HL-60 (cell line): ENCODE data around the gene RTN4IP1.

ENCODE experiments used
- DNase-seq, 2 experiments: peaks; one replicate each; pipeline ENCODE4 v3.0.0-alpha.2; 2010 to 2020; ENCODE audit warnings: low read depth in 1 of 2, low spot score in 1 of 2
- H3K27ac ChIP-seq: fragments of 250-450 bp; sonication (Bioruptor Pico); replicated peaks from 2 replicates; pipeline ENCODE4 v1.5.1; 2020; ENCODE audit warnings: mild to moderate bottlenecking, moderate library complexity
- H3K27me3 ChIP-seq: fragments of 250-450 bp; sonication (Bioruptor Pico); 2 replicates; pipeline ENCODE4 v1.5.1; 2021; ENCODE audit warnings: mild to moderate bottlenecking, moderate library complexity; ENCODE audit not compliant: insufficient read depth, poor library complexity, severe bottlenecking
- H3K4me3 ChIP-seq: replicated peaks from 2 replicates; pipeline ENCODE4 v1.5.1; 2011; ENCODE audit warnings: mild to moderate bottlenecking, control low read depth, low read length; ENCODE audit not compliant: insufficient read depth
- GABPA ChIP-seq: IDR thresholded peaks from 2 replicates; pipeline ENCODE4 v1.6.1; 2012; ENCODE audit warnings: low read depth
- POLR2AphosphoS5 ChIP-seq: IDR thresholded peaks from 2 replicates; pipeline ENCODE4 v1.6.1; 2012; ENCODE audit warnings: low read depth
- REST ChIP-seq: IDR thresholded peaks from 2 replicates; pipeline ENCODE4 v1.6.1; 2012; ENCODE audit warnings: low read depth; ENCODE audit not compliant: insufficient replicate concordance
- SPI1 ChIP-seq: IDR thresholded peaks from 2 replicates; pipeline ENCODE4 v1.6.1; 2012; ENCODE audit warnings: low read depth, mild to moderate bottlenecking, borderline replicate concordance
- TF ChIP-seq, protein P1 (sequence below): IDR thresholded peaks from one replicate; pipeline ENCODE4 v1.5.1; 2011; ENCODE audit warnings: low read length, control low read depth, inconsistent platforms; ENCODE audit not compliant: insufficient read depth

RTN4IP1 gene

DNA sequence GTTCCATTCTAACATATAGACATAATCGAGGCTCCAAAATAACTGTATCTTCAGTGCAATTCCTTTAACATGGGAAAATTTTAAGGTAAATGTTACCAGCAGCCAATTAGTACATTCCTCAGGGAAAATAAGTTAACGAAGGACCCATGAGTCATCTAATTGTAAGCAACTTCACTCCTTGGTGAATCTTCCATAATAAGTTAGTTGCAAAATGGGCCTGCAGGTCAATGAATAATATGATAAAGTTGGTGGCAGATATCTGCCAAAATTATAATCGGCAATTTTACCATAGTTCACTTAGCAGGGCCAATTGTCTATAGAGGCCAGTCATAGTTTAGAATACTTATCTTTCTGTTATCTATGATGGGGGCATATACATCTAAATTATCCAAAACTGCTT, 42.4 kb upstream of the RTN4IP1 start:
- no peak overlapping the region for H3K4me3 ChIP-seq
- DNase-seq = no peak
- TF ChIP-seq SPI1 (no peak), GABPA (no peak), REST (no peak), POLR2AphosphoS5 (no peak)
- TF ChIP-seq, protein P1, sequence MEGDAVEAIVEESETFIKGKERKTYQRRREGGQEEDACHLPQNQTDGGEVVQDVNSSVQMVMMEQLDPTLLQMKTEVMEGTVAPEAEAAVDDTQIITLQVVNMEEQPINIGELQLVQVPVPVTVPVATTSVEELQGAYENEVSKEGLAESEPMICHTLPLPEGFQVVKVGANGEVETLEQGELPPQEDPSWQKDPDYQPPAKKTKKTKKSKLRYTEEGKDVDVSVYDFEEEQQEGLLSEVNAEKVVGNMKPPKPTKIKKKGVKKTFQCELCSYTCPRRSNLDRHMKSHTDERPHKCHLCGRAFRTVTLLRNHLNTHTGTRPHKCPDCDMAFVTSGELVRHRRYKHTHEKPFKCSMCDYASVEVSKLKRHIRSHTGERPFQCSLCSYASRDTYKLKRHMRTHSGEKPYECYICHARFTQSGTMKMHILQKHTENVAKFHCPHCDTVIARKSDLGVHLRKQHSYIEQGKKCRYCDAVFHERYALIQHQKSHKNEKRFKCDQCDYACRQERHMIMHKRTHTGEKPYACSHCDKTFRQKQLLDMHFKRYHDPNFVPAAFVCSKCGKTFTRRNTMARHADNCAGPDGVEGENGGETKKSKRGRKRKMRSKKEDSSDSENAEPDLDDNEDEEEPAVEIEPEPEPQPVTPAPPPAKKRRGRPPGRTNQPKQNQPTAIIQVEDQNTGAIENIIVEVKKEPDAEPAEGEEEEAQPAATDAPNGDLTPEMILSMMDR = no peak
- H3K27ac ChIP-seq = no peak overlapping the region
- H3K27me3 ChIP-seq = no peaks in the 10 kb centered on the region

- Histone ChIP-seq H3K4me3 (no peak overlapping the region), H3K27ac (no peak overlapping the region), H3K27me3 (no peaks in the 10 kb centered on the region)
- TF ChIP-seq REST (no peak), POLR2AphosphoS5 (no peak), GABPA (no peak), SPI1 (no peak)
- TF ChIP-seq, protein P1 = no peak
- DNase-seq = no peak
These were observed 40.9 kb upstream of the RTN4IP1 start for GRCh38 chr6:106670236-106670635.

DNA sequence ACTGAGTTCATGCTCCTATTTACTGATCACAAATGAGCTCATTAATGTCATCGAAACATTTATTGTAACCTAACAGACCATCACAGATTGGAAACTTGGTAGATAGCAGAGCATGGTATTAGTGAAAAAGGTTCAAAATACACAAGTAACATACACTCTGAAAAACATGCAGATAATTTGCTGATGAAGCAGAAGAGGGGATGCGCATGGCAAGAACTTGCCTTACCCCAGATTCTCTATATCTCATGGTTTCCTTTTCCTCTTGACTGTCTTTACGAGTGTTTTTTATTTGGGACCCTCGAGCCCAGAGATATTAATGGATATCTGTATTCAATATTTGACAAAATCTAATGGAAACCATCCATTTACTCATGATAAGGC, 37.7 kb upstream of the RTN4IP1 start:
- Histone ChIP-seq H3K4me3 (no peak overlapping the region), H3K27ac (no peak overlapping the region), H3K27me3 (no peaks in the 10 kb centered on the region)
- DNase-seq = no peak
- TF ChIP-seq SPI1 (no peak), GABPA (no peak), REST (no peak), POLR2AphosphoS5 (no peak)
- TF ChIP-seq, protein P1 = no peak
